Lung (tissue), 12 donors: ENCODE data around the gene TOP3A. TPM values are rescaled to one million over a fixed set of nuclear protein-coding genes. Genes with fewer than 3 reads are reported as not detected.

Experiments
- ATAC-seq: fragments of 200-7000 bp; cut with Tn5 transposase; one replicate; pipeline ENCODE4 v1.9.1; 2020; ENCODE audit warnings: moderate number of reproducible peaks; ENCODE audit not compliant: insufficient read depth, low FRiP score
- DNase-seq, 3 donors: peaks; one replicate each; pipeline ENCODE4 v3.0.0-alpha.2; 2013 to 2017
- H3K27ac ChIP-seq, 2 donors: one replicate each; pipeline ENCODE4 v1.5.1; 2013; ENCODE audit warnings: mild to moderate bottlenecking in 2 of 2, moderate library complexity in 2 of 2, control low read depth in 1 of 2, inconsistent platforms in 1 of 2, low read depth in 1 of 2, low read length in 1 of 2
- H3K27me3 ChIP-seq, 3 donors: one replicate each; pipeline ENCODE4 v1.5.1; 2013; ENCODE audit warnings: low read length in 2 of 3; ENCODE audit not compliant: control insufficient read depth in 3 of 3, insufficient read depth in 3 of 3
- H3K36me3 ChIP-seq, 4 donors: one replicate each; pipeline ENCODE4 v1.5.1; 2013; ENCODE audit warnings: low read length in 4 of 4, mild to moderate bottlenecking in 1 of 4, moderate library complexity in 1 of 4; ENCODE audit not compliant: control insufficient read depth in 4 of 4, insufficient read depth in 4 of 4
- H3K4me1 ChIP-seq, 5 donors: one replicate each; pipeline ENCODE4 v1.5.1; 2013; ENCODE audit warnings: low read length in 5 of 5, mild to moderate bottlenecking in 2 of 5, moderate library complexity in 1 of 5; ENCODE audit not compliant: control insufficient read depth in 5 of 5, insufficient read depth in 5 of 5
- H3K4me3 ChIP-seq: one replicate; pipeline ENCODE4 v1.5.1; 2013; ENCODE audit warnings: mild to moderate bottlenecking, control low read depth, moderate library complexity
- H3K9ac ChIP-seq, 2 donors: one replicate each; pipeline ENCODE4 v1.5.1; 2013; ENCODE audit warnings: low read length in 2 of 2, control low read depth in 1 of 2; ENCODE audit not compliant: insufficient read depth in 1 of 2
- H3K9me3 ChIP-seq, 4 donors: one replicate each; pipeline ENCODE4 v1.5.1; 2013; ENCODE audit warnings: low read length in 3 of 4, mild to moderate bottlenecking in 1 of 4, moderate library complexity in 1 of 4; ENCODE audit not compliant: control insufficient read depth in 4 of 4, insufficient read depth in 3 of 4
- CTCF ChIP-seq: IDR thresholded peaks from 2 replicates; pipeline ENCODE4 v1.5.1; 2012; ENCODE audit warnings: mild to moderate bottlenecking; ENCODE audit errors: control extremely low read depth, extremely low read depth
- WGBS, 2 donors: extraction: QIAGEN DNeasy Blood & Tissue Kit; methylation state at CpG; one replicate each; pipeline ENCODE4 v1.1.7; 2013; 5-methylcytosine and 5-hydroxymethylcytosine counted together
- polyA plus RNA-seq, 2 donors: library from polyadenylated mRNA; stranded (reverse); fragments of 200-250 nt; gene quantifications; one replicate each; pipeline ENCODE4 v1.2.1, GENCODE V29; 2013
- total RNA-seq, 2 donors: library from RNA; depleted of rRNA in 1 of 2; stranded (reverse); fragments of >200 nt in 1 of 2; gene quantifications; one replicate each; pipeline ENCODE4 v1.2.1, GENCODE V29; 2014 to 2021
- donor health status: control.
- donor health status: control.
- donor health status: Bipolar disorder and iron deficiency.
- donor health status: healthy.
- donor health status: DM: yes; HTN: yes; CAD: no.

The TOP3A gene
- total and polyA plus RNA-seq, 4 donors, result 14.6 to 41.4 (median 26.8) TPM

DNA sequence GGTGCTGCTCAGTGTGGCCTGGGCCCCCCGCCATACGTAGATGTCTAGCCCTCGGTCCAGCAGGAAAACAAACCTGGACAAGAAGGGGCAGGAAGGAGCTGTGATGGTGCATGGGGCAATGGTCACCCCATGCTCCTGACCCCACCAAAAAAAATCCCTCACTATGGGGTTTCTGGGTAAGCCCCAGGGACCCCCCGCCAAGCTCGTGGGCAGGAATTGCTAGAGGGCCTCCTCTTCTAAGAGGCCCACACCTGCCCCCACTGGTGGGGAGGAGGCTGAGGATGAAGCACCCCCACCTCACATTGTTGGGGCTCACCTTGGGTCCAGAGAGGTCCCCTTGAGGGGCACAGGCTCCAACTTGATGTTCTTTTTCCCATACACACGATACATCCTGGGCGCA, 66.0 kb downstream of the TOP3A start:
- 85 to 89% methylated on average over 7 of the region's 7 CpGs for WGBS, 2 donors
- no peak for TF ChIP-seq CTCF
- DNase-seq (no peak), ATAC-seq (no peak)
- H3K27ac ChIP-seq, result peak overlapping the region; percentile 41 to 52
- H3K36me3 ChIP-seq, result peaks cover 3 to 87% (median 30%) of the 10 kb centered on the region in 4 donors
- H3K27me3 ChIP-seq, result no peaks in the 10 kb centered on the region
- peaks cover 0 to 3% (median 0%) of the 10 kb centered on the region in 5 donors for H3K4me1 ChIP-seq
- H3K9ac ChIP-seq, result no peak overlapping the region
- H3K9me3 ChIP-seq, result no peaks in the 10 kb centered on the region
- no peak overlapping the region for H3K4me3 ChIP-seq

DNA sequence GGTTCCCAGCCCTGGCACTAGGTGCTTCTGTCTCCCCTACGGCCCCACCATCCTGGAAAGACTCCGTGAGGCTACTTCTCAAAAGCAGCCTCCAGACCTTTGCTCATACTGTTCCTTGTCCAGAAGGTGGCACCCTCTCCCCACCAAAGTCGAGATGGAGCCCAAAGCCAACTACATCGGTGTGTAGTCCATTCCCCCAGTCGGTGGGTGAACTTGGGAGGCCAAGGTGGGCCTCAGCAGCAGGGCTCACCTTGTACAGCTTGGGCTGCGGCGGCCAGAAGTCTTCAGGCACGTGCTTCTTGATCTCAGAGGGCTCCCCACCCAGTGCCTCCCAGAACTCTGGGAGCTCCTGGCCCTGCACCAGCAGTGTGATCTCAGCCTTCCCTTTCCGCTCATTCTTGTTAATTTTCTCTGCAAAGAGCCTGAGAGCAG, 66.5 kb downstream of the TOP3A start:
- peak; percentile 60 for TF ChIP-seq CTCF
- no peak overlapping the region for H3K4me3 ChIP-seq
- H3K9ac ChIP-seq, result no peak overlapping the region
- WGBS, 2 donors, result 35 to 42% methylated on average over 9 of the region's 9 CpGs
- DNase-seq (peak; percentile 79 to 80 (median 80)), ATAC-seq (peak; percentile 53)
- peak overlapping the region; percentile 5 to 13 for H3K27ac ChIP-seq
- H3K4me1 ChIP-seq, result peaks cover 0 to 3% (median 0%) of the 10 kb centered on the region in 5 donors
- no peaks in the 10 kb centered on the region for H3K27me3 ChIP-seq
- peaks cover 3 to 87% (median 31%) of the 10 kb centered on the region in 4 donors for H3K36me3 ChIP-seq
- H3K9me3 ChIP-seq, result no peaks in the 10 kb centered on the region

- Histone ChIP-seq H3K9ac (no peak overlapping the region), H3K4me3 (no peak overlapping the region), H3K4me1 (peaks cover 0 to 3% (median 0%) of the 10 kb centered on the region in 5 donors), H3K9me3 (no peaks in the 10 kb centered on the region), H3K27ac (no peak overlapping the region), H3K36me3 (peaks cover 3 to 82% (median 27%) of the 10 kb centered on the region in 4 donors), H3K27me3 (no peaks in the 10 kb centered on the region)
- WGBS, 2 donors, result 88 to 95% methylated on average over 28 to 30 of the region's 30 CpGs
- ATAC-seq (no peak), DNase-seq (no peak)
- TF ChIP-seq CTCF, result no peak
Observed at GRCh38 chr17:18247613-18248001, 67.2 kb downstream of the TOP3A start.
